ENCODE data around the gene IFT57. TPM values are rescaled to one million over a fixed set of nuclear protein-coding genes. Genes with fewer than 3 reads are reported as not detected.
A peak's percentile ranks its signal among the peaks of the same experiment; 100 is the strongest.

The IFT57 gene
- total and polyA plus RNA-seq, 4 donors, result 54.3 to 78.9 (median 70.0) TPM

DNA sequence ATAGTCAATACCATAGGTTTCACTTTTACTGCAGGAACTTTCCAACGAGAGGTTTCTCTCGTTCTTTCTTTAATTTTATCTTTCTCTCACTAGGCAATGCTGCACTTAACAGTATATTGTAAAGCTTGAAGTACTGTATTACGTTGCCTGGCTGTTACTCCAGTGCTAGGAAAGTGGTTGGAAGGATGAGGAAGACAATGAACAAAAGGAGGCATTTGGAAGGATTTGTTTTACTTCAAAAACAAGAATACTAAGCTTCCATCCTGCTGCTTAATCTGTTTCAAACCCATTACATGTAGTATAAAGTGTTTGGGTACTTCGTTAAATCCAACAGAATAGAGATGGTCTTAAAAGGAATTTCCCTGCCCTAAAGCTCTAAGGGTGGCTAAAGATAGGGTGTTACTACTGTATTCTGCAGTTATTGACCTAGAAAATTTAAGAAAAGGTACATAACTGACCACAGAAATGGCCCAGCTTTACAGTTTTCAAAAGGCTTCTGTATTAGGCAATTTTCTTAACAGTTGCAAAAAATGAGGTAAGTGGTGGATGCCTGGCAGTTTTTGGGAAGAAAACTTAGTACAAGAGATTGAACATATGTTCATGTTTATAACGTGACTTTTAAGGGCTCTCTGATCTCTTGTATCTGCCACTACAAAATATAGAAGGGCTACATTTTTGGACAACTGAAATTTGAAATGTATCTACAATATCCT is 785 bp upstream of the IFT57 start:
- no peaks in the 10 kb centered on the region for H3K4me1 ChIP-seq (ENCODE audit: control insufficient read depth, insufficient read depth, low read length)
- no CpG with 5 or more reads among the region's 5 CpGs for WGBS (ENCODE audit: insufficient coverage)
- no peaks in the 10 kb centered on the region for H3K9me3 ChIP-seq (ENCODE audit: control insufficient read depth, insufficient read depth, low read length)
- peak in 1 of 6 donors; percentile 13 for DNase-seq (ENCODE audit: low read depth in 4 of 6, low spot score in 6 of 6)
- H3K27me3 ChIP-seq (ENCODE audit: control insufficient read depth, insufficient read depth, low read length), result no peaks in the 10 kb centered on the region
- H3K4me3 ChIP-seq (ENCODE audit: low read depth, low read length), result peak overlapping the region; percentile 95
- H3K36me3 ChIP-seq (ENCODE audit: control insufficient read depth, insufficient read depth, low read length), result no peaks in the 10 kb centered on the region
- peak overlapping the region; percentile 86 for H3K27ac ChIP-seq (ENCODE audit: low read depth, low read length)

- H3K27ac ChIP-seq (ENCODE audit: low read depth, low read length), result peak overlapping the region; percentile 85
- WGBS (ENCODE audit: insufficient coverage), result no CpG with 5 or more reads among the region's 6 CpGs
- H3K4me3 ChIP-seq (ENCODE audit: low read depth, low read length), result peak overlapping the region; percentile 95
- no peaks in the 10 kb centered on the region for H3K9me3 ChIP-seq (ENCODE audit: control insufficient read depth, insufficient read depth, low read length)
- H3K4me1 ChIP-seq (ENCODE audit: control insufficient read depth, insufficient read depth, low read length), result no peaks in the 10 kb centered on the region
- H3K27me3 ChIP-seq (ENCODE audit: control insufficient read depth, insufficient read depth, low read length), result no peaks in the 10 kb centered on the region
- no peaks in the 10 kb centered on the region for H3K36me3 ChIP-seq (ENCODE audit: control insufficient read depth, insufficient read depth, low read length)
- peak in 1 of 6 donors; percentile 18 for DNase-seq (ENCODE audit: low read depth in 4 of 6, low spot score in 6 of 6)
These were observed 831 bp downstream of the IFT57 start for GRCh38 chr3:108221393-108221792.

GRCh38 chr3:108219336-108219735 is 2.9 kb downstream of the IFT57 start:
- 83% methylated on average over 1 of the region's 9 CpGs for WGBS (ENCODE audit: insufficient coverage)
- no peak for DNase-seq (ENCODE audit: low read depth in 4 of 6, low spot score in 6 of 6)
- Histone ChIP-seq H3K27ac (ENCODE audit: low read depth, low read length) (no peak overlapping the region), H3K27me3 (ENCODE audit: control insufficient read depth, insufficient read depth, low read length) (no peaks in the 10 kb centered on the region), H3K36me3 (ENCODE audit: control insufficient read depth, insufficient read depth, low read length) (no peaks in the 10 kb centered on the region), H3K4me3 (ENCODE audit: low read depth, low read length) (no peak overlapping the region), H3K9me3 (ENCODE audit: control insufficient read depth, insufficient read depth, low read length) (no peaks in the 10 kb centered on the region), H3K4me1 (ENCODE audit: control insufficient read depth, insufficient read depth, low read length) (no peaks in the 10 kb centered on the region)

GRCh38 chr3:108218811-108219210 is 3.4 kb downstream of the IFT57 start:
- H3K27me3 ChIP-seq (ENCODE audit: control insufficient read depth, insufficient read depth, low read length), result no peaks in the 10 kb centered on the region
- no peak overlapping the region for H3K27ac ChIP-seq (ENCODE audit: low read depth, low read length)
- no peaks in the 10 kb centered on the region for H3K36me3 ChIP-seq (ENCODE audit: control insufficient read depth, insufficient read depth, low read length)
- H3K9me3 ChIP-seq (ENCODE audit: control insufficient read depth, insufficient read depth, low read length), result no peaks in the 10 kb centered on the region
- DNase-seq (ENCODE audit: low read depth in 4 of 6, low spot score in 6 of 6), result no peak
- H3K4me3 ChIP-seq (ENCODE audit: low read depth, low read length), result no peak overlapping the region
- no peaks in the 10 kb centered on the region for H3K4me1 ChIP-seq (ENCODE audit: control insufficient read depth, insufficient read depth, low read length)

DNA sequence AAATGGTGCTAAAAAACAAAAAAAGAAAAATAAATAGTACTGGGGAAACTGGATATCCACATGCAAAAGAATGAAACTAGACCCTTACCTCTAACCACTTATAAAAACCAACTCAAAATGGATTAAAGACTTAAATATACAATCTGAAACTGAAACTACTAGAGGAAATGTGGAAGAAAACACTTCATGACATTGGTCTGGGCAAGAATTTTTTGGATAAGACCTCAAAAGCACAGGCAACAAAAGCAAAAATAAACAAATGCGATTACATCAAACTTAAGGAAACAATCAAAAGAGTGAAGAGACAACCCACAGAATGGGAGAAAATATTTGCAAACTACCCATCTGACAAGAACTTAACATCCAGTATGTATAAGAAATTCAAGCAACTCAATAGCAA is 6.4 kb downstream of the IFT57 start:
- Histone ChIP-seq H3K4me1 (ENCODE audit: control insufficient read depth, insufficient read depth, low read length) (no peaks in the 10 kb centered on the region), H3K27me3 (ENCODE audit: control insufficient read depth, insufficient read depth, low read length) (no peaks in the 10 kb centered on the region), H3K27ac (ENCODE audit: low read depth, low read length) (no peak overlapping the region), H3K36me3 (ENCODE audit: control insufficient read depth, insufficient read depth, low read length) (peaks cover 6% of the 10 kb centered on the region), H3K4me3 (ENCODE audit: low read depth, low read length) (no peak overlapping the region), H3K9me3 (ENCODE audit: control insufficient read depth, insufficient read depth, low read length) (no peaks in the 10 kb centered on the region)
- WGBS (ENCODE audit: insufficient coverage), result 100% methylated on average over 1 of the region's 1 CpG
- DNase-seq (ENCODE audit: low read depth in 4 of 6, low spot score in 6 of 6), result no peak

- no peak overlapping the region for H3K4me3 ChIP-seq (ENCODE audit: low read depth, low read length)
- no peaks in the 10 kb centered on the region for H3K4me1 ChIP-seq (ENCODE audit: control insufficient read depth, insufficient read depth, low read length)
- H3K27me3 ChIP-seq (ENCODE audit: control insufficient read depth, insufficient read depth, low read length), result no peaks in the 10 kb centered on the region
- H3K27ac ChIP-seq (ENCODE audit: low read depth, low read length), result no peak overlapping the region
- H3K9me3 ChIP-seq (ENCODE audit: control insufficient read depth, insufficient read depth, low read length), result no peaks in the 10 kb centered on the region
- no peak for DNase-seq (ENCODE audit: low read depth in 4 of 6, low spot score in 6 of 6)
- WGBS (ENCODE audit: insufficient coverage), result 83% methylated on average over 1 of the region's 3 CpGs
- H3K36me3 ChIP-seq (ENCODE audit: control insufficient read depth, insufficient read depth, low read length), result peaks cover 9% of the 10 kb centered on the region
These were observed 12.6 kb downstream of the IFT57 start for GRCh38 chr3:108209579-108209978.

- Histone ChIP-seq H3K9me3 (ENCODE audit: control insufficient read depth, insufficient read depth, low read length) (no peaks in the 10 kb centered on the region), H3K4me1 (ENCODE audit: control insufficient read depth, insufficient read depth, low read length) (no peaks in the 10 kb centered on the region), H3K27me3 (ENCODE audit: control insufficient read depth, insufficient read depth, low read length) (no peaks in the 10 kb centered on the region), H3K4me3 (ENCODE audit: low read depth, low read length) (no peak overlapping the region), H3K27ac (ENCODE audit: low read depth, low read length) (no peak overlapping the region), H3K36me3 (ENCODE audit: control insufficient read depth, insufficient read depth, low read length) (peaks cover 9% of the 10 kb centered on the region)
- WGBS (ENCODE audit: insufficient coverage), result no CpG with 5 or more reads among the region's 1 CpG
- DNase-seq (ENCODE audit: low read depth in 4 of 6, low spot score in 6 of 6), result no peak
These were observed 13.4 kb downstream of the IFT57 start for GRCh38 chr3:108208831-108209230.

DNA sequence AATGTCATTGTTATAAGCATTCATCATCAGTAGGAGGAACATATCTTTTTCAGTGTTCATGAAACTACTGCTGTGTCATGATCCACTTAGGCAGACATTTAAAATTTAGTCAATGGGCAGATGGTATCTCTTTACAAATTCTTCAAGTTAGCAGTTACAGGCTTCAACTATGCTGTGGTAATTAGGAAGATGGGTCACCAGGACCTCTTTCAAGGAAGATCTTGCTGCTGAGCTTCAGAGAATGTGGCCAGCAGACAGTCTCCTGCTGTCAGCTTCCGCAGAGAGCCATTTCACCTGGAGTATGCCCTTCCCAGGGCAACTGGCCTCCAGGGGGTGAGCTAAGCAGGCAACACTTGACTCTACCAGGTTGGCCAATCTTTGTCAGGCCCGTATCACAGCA is 19.4 kb downstream of the IFT57 start:
- Histone ChIP-seq H3K4me3 (ENCODE audit: low read depth, low read length) (no peak overlapping the region), H3K36me3 (ENCODE audit: control insufficient read depth, insufficient read depth, low read length) (no peaks in the 10 kb centered on the region), H3K27ac (ENCODE audit: low read depth, low read length) (no peak overlapping the region), H3K9me3 (ENCODE audit: control insufficient read depth, insufficient read depth, low read length) (no peaks in the 10 kb centered on the region), H3K27me3 (ENCODE audit: control insufficient read depth, insufficient read depth, low read length) (no peaks in the 10 kb centered on the region), H3K4me1 (ENCODE audit: control insufficient read depth, insufficient read depth, low read length) (no peaks in the 10 kb centered on the region)
- DNase-seq (ENCODE audit: low read depth in 4 of 6, low spot score in 6 of 6), result no peak
- 97% methylated on average over 2 of the region's 2 CpGs for WGBS (ENCODE audit: insufficient coverage)

DNA sequence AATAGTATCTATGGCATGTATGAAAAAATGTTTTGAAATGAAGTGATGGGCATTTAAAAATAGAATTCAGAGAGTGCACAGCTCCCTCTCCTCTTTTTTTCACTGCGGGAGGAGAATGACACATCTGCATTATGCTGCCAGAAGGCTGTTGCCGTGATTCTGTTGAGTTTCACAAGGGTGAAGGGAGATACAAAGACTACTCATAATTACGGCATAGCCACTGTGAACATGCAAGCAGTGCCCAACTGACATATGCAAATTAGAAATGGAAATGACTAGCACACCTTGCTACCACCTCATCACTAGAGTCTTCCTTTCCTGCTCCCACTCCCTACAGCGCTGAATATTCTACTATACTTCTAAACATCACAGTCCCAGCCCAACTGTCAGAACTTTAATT is 20.1 kb downstream of the IFT57 start:
- WGBS (ENCODE audit: insufficient coverage), result no CpG with 5 or more reads among the region's 4 CpGs
- Histone ChIP-seq H3K36me3 (ENCODE audit: control insufficient read depth, insufficient read depth, low read length) (no peaks in the 10 kb centered on the region), H3K27ac (ENCODE audit: low read depth, low read length) (no peak overlapping the region), H3K4me3 (ENCODE audit: low read depth, low read length) (no peak overlapping the region), H3K9me3 (ENCODE audit: control insufficient read depth, insufficient read depth, low read length) (no peaks in the 10 kb centered on the region), H3K4me1 (ENCODE audit: control insufficient read depth, insufficient read depth, low read length) (no peaks in the 10 kb centered on the region), H3K27me3 (ENCODE audit: control insufficient read depth, insufficient read depth, low read length) (no peaks in the 10 kb centered on the region)
- DNase-seq (ENCODE audit: low read depth in 4 of 6, low spot score in 6 of 6), result no peak

- Histone ChIP-seq H3K27me3 (ENCODE audit: control insufficient read depth, insufficient read depth, low read length) (no peaks in the 10 kb centered on the region), H3K4me1 (ENCODE audit: control insufficient read depth, insufficient read depth, low read length) (no peaks in the 10 kb centered on the region), H3K9me3 (ENCODE audit: control insufficient read depth, insufficient read depth, low read length) (no peaks in the 10 kb centered on the region), H3K36me3 (ENCODE audit: control insufficient read depth, insufficient read depth, low read length) (no peaks in the 10 kb centered on the region), H3K27ac (ENCODE audit: low read depth, low read length) (no peak overlapping the region), H3K4me3 (ENCODE audit: low read depth, low read length) (no peak overlapping the region)
- DNase-seq (ENCODE audit: low read depth in 4 of 6, low spot score in 6 of 6), result no peak
These were observed 21.0 kb downstream of the IFT57 start for GRCh38 chr3:108201258-108201657.

Measured in spinal cord (tissue), 10 donors.